Measurements from ENCODE around the gene AGBL4.

- TF ChIP-seq CTCF (conservative IDR thresholded peaks at IDR 0.05; ENCODE audit: low read depth, low read length) (no peak), POLR2A (IDR thresholded peaks at IDR 0.05; ENCODE audit: low read depth, low read length) (no peak), USF2 (IDR thresholded peaks at IDR 0.05; ENCODE audit: low read depth, low read length) (no peak), CEBPB (IDR thresholded peaks at IDR 0.05; ENCODE audit: low read depth, low read length) (no peak), RFX5 (IDR thresholded peaks at IDR 0.05; ENCODE audit: low read depth, low read length) (no peak)
These were observed 72.4 kb downstream of the AGBL4 start for GRCh38 chr1:49951385-49951784.
